GM12878 (cell line): Measurements from ENCODE around the gene BTF3.

Experiments used
- ATF3 ChIP-seq: IDR thresholded peaks from 2 replicates; pipeline ENCODE4 v1.6.1; 2011; ENCODE audit warnings: low read depth, mild to moderate bottlenecking, low read length, moderate library complexity, borderline replicate concordance; ENCODE audit errors: extremely low read depth
- CBX5 ChIP-seq: sonication (generic); IDR thresholded peaks from 2 replicates; pipeline ENCODE4 v1.6.1; 2016; ENCODE audit warnings: low read depth, moderate library complexity, mild to moderate bottlenecking, inconsistent platforms
- CHD4 ChIP-seq: fragments of 200-600 bp; sonication (generic); IDR thresholded peaks from 2 replicates; pipeline ENCODE4 v1.6.1; 2016; ENCODE audit warnings: mild to moderate bottlenecking
- CTCF ChIP-seq, 3 experiments: IDR thresholded peaks in 2 of 3; conservative IDR thresholded peaks in 1 of 3; 2 replicates each; pipeline ENCODE4 v1.5.1; 2011; ENCODE audit warnings: low read depth in 3 of 3, low read length in 3 of 3, mild to moderate bottlenecking in 3 of 3, control low read depth in 2 of 3, moderate library complexity in 2 of 3, inconsistent platforms in 1 of 3, mixed read lengths in 1 of 3; ENCODE audit not compliant: control insufficient read depth in 2 of 3, insufficient read depth in 1 of 3; ENCODE audit errors: extremely low read depth in 1 of 3
- EP300 ChIP-seq, 2 experiments: fragments of 150-350 bp in 1 of 2; IDR thresholded peaks; 2 replicates each; pipeline ENCODE4 v1.6.1; 2011 to 2012; ENCODE audit warnings: low read depth in 2 of 2, low read length in 2 of 2, borderline replicate concordance in 1 of 2, improper control_type of control experiment in 1 of 2, inconsistent platforms in 1 of 2; ENCODE audit not compliant: control insufficient read depth in 1 of 2
- MAX ChIP-seq: IDR thresholded peaks from 2 replicates; pipeline ENCODE4 v1.6.1; 2012; ENCODE audit warnings: low read depth, low read length, improper control_type of control experiment
- NRF1 ChIP-seq: conservative IDR thresholded peaks from 2 replicates; pipeline ENCODE4 v1.6.1; 2011; ENCODE audit warnings: mild to moderate bottlenecking, low read depth, low read length, improper control_type of control experiment
- POLR2A ChIP-seq: IDR thresholded peaks from 2 replicates; pipeline ENCODE4 v1.6.1; 2011; ENCODE audit warnings: low read depth, mild to moderate bottlenecking, low read length
- RAD21 ChIP-seq: IDR thresholded peaks from 2 replicates; pipeline ENCODE4 v1.6.1; 2011; ENCODE audit warnings: mild to moderate bottlenecking, low read depth, low read length, moderate library complexity; ENCODE audit not compliant: insufficient read depth
- REST ChIP-seq: IDR thresholded peaks from 2 replicates; pipeline ENCODE4 v1.6.1; 2012; ENCODE audit warnings: mild to moderate bottlenecking, low read depth, low read length
- SIN3A ChIP-seq: IDR thresholded peaks from 2 replicates; pipeline ENCODE4 v1.6.1; 2012; ENCODE audit warnings: low read depth, low read length, improper control_type of control experiment
- SPI1 ChIP-seq: IDR thresholded peaks from 2 replicates; pipeline ENCODE4 v1.6.1; 2011; ENCODE audit warnings: low read depth, mild to moderate bottlenecking, low read length, moderate library complexity, borderline replicate concordance; ENCODE audit not compliant: insufficient read depth
- ZNF384 ChIP-seq: IDR thresholded peaks from 2 replicates; pipeline ENCODE4 v1.6.1; 2012; ENCODE audit warnings: low read depth, mild to moderate bottlenecking, low read length, improper control_type of control experiment, borderline replicate concordance
- ZZZ3 ChIP-seq: IDR thresholded peaks from 2 replicates; pipeline ENCODE4 v1.6.1; 2011; ENCODE audit warnings: low read depth; ENCODE audit not compliant: control insufficient read depth, insufficient read length

GRCh38 chr5:73544429-73545402 is 46.5 kb downstream of the BTF3 start:
- no peak for TF ChIP-seq EP300 (IDR thresholded peaks at IDR 0.05; ENCODE audit: borderline replicate concordance in 1 of 2, control insufficient read depth in 1 of 2, low read depth in 2 of 2, low read length in 2 of 2)
- TF ChIP-seq CTCF (IDR thresholded peaks at IDR 0.05 in 2 of 3, conservative IDR thresholded peaks at IDR 0.05 in 1 of 3; ENCODE audit: control insufficient read depth in 2 of 3, extremely low read depth in 1 of 3, insufficient read depth in 1 of 3, low read depth in 3 of 3, low read length in 3 of 3) = no peak
- TF ChIP-seq REST = no peak
- TF ChIP-seq ZNF384 = no peak
- TF ChIP-seq CHD4 = no peak
- TF ChIP-seq CBX5 = no peak
- TF ChIP-seq ZZZ3 = no peak
- TF ChIP-seq SIN3A = no peak
- TF ChIP-seq POLR2A = no peak
- no peak for TF ChIP-seq ATF3
- TF ChIP-seq RAD21 = no peak
- no peak for TF ChIP-seq NRF1
- TF ChIP-seq MAX = no peak
- no peak for TF ChIP-seq SPI1
